Neural progenitor cell (in vitro differentiated cells): Measurements from ENCODE around the gene NRF1. TPM values are rescaled to one million over a fixed set of nuclear protein-coding genes. Genes with fewer than 3 reads are reported as not detected.

Experiments
- DNase-seq: peaks from one replicate; pipeline ENCODE4 v3.0.0-alpha.2; 2016; ENCODE audit warnings: low spot score
- H2AFZ ChIP-seq: fragments of 200-600 bp; sonication (generic); replicated peaks from 2 replicates; pipeline ENCODE4 v1.6.1; 2016; ENCODE audit warnings: antibody characterized with exemption
- H3F3A ChIP-seq: fragments of 200-600 bp; sonication (generic); 2 replicates; pipeline ENCODE4 v1.6.1; 2016; ENCODE audit warnings: antibody characterized with exemption, low read depth
- H3K27ac ChIP-seq: fragments of 200-600 bp; sonication (generic); 2 replicates; pipeline ENCODE4 v1.5.1; 2016; ENCODE audit warnings: mild to moderate bottlenecking
- H3K27me3 ChIP-seq: fragments of 200-600 bp; sonication (generic); 2 replicates; pipeline ENCODE4 v1.6.1; 2016; ENCODE audit warnings: mild to moderate bottlenecking, moderate library complexity
- H3K36me3 ChIP-seq: fragments of 200-600 bp; sonication (generic); 2 replicates; pipeline ENCODE4 v1.5.1; 2016
- H3K4me1 ChIP-seq: fragments of 200-600 bp; sonication (generic); 2 replicates; pipeline ENCODE4 v1.6.1; 2016; ENCODE audit warnings: mixed run types
- H3K4me2 ChIP-seq: fragments of 200-600 bp; sonication (generic); 2 replicates; pipeline ENCODE4 v1.6.1; 2016
- H3K4me3 ChIP-seq: fragments of 200-600 bp; sonication (generic); 2 replicates; pipeline ENCODE4 v1.5.1; 2016
- H3K79me2 ChIP-seq: fragments of 200-600 bp; sonication (generic); 2 replicates; pipeline ENCODE4 v1.6.1; 2016; ENCODE audit warnings: low read depth
- H3K9ac ChIP-seq: fragments of 200-600 bp; sonication (generic); 2 replicates; pipeline ENCODE4 v1.6.1; 2016
- H3K9me3 ChIP-seq: fragments of 200-600 bp; sonication (generic); 2 replicates; pipeline ENCODE4 v1.5.1; 2016; ENCODE audit warnings: low read depth
- H4K20me1 ChIP-seq: fragments of 200-600 bp; sonication (generic); 2 replicates; pipeline ENCODE4 v1.6.1; 2016; ENCODE audit warnings: low read depth
- H3K27ac Mint-ChIP-seq: 3 replicates; pipeline ENCODE4 v1.8.0; 2021; ENCODE audit warnings: mixed read lengths
- H3K27me3 Mint-ChIP-seq: 2 replicates; pipeline ENCODE4 v1.8.0; 2022; ENCODE audit warnings: low read depth, mild to moderate bottlenecking, inconsistent platforms, moderate library complexity, mixed read lengths; ENCODE audit not compliant: insufficient read depth
- H3K36me3 Mint-ChIP-seq: 3 replicates; pipeline ENCODE4 v1.8.0; 2021; ENCODE audit warnings: mixed read lengths
- H3K4me1 Mint-ChIP-seq: 3 replicates; pipeline ENCODE4 v1.8.0; 2021; ENCODE audit warnings: mixed read lengths
- H3K4me3 Mint-ChIP-seq: 3 replicates; pipeline ENCODE4 v1.8.0; 2021; ENCODE audit warnings: mild to moderate bottlenecking, moderate library complexity, mixed read lengths
- H3K9me3 Mint-ChIP-seq: 3 replicates; pipeline ENCODE4 v1.8.0; 2020; ENCODE audit warnings: mixed read lengths
- CTCF ChIP-seq: fragments of 200-600 bp; sonication (generic); IDR thresholded peaks from 2 replicates; pipeline ENCODE4 v1.5.1; 2017; ENCODE audit warnings: antibody characterized with exemption, mild to moderate bottlenecking
- EZH2 ChIP-seq: fragments of 200-600 bp; sonication (generic); IDR thresholded peaks from 2 replicates; pipeline ENCODE4 v1.6.1; 2017; ENCODE audit warnings: antibody characterized with exemption, mild to moderate bottlenecking, moderate library complexity
- EZH2phosphoT487 ChIP-seq: fragments of 200-600 bp; sonication (generic); IDR thresholded peaks from 2 replicates; pipeline ENCODE4 v1.6.1; 2017; ENCODE audit warnings: antibody characterized with exemption
- total RNA-seq: library from RNA; depleted of rRNA; stranded (reverse); fragments of >200 nt; gene quantifications from 2 replicates; pipeline ENCODE4 v1.2.3, GENCODE V29; 2015; ENCODE audit warnings: low replicate concordance

NRF1 gene
- total RNA-seq, 1 donor from 2014 or later, result 22.9 TPM

- H3K27ac Mint-ChIP-seq, result no peak overlapping the region
- H2AFZ ChIP-seq, result no peak overlapping the region
- no peaks in the 10 kb centered on the region for H3K4me1 ChIP-seq
- H3K4me1 Mint-ChIP-seq, result no peaks in the 10 kb centered on the region
- H4K20me1 ChIP-seq, result peaks cover 3% of the 10 kb centered on the region
- H3K36me3 Mint-ChIP-seq, result peaks cover 42% of the 10 kb centered on the region
- no peak overlapping the region for H3K27ac ChIP-seq
- H3K27me3 Mint-ChIP-seq, result no peaks in the 10 kb centered on the region
- H3K4me2 ChIP-seq, result no peak overlapping the region
- H3K9me3 ChIP-seq, result no peaks in the 10 kb centered on the region
- H3K79me2 ChIP-seq, result no peaks in the 10 kb centered on the region
- H3K9ac ChIP-seq, result no peak overlapping the region
- H3K4me3 ChIP-seq, result no peak overlapping the region
- no peaks in the 10 kb centered on the region for H3K27me3 ChIP-seq
- no peaks in the 10 kb centered on the region for H3K9me3 Mint-ChIP-seq
- no peak for TF ChIP-seq CTCF
- no peak for TF ChIP-seq EZH2
- TF ChIP-seq EZH2phosphoT487, result no peak
- H3K36me3 ChIP-seq, result peaks cover 7% of the 10 kb centered on the region
- no peaks in the 10 kb centered on the region for H3F3A ChIP-seq
- no peak overlapping the region for H3K4me3 Mint-ChIP-seq
- no peak for DNase-seq
Measured at GRCh38 chr7:129713544-129713943, 102.0 kb downstream of the NRF1 start.

GRCh38 chr7:129714514-129715063, 103.1 kb downstream of the NRF1 start:
- H3K79me2 ChIP-seq, result no peaks in the 10 kb centered on the region

GRCh38 chr7:129719980-129720732, 108.6 kb downstream of the NRF1 start:
- no peak for DNase-seq
- Histone ChIP-seq H2AFZ (no peak overlapping the region), H3K9me3 (no peaks in the 10 kb centered on the region), H3K27me3 (no peaks in the 10 kb centered on the region), H3K9ac (no peak overlapping the region), H3K4me1 (no peaks in the 10 kb centered on the region), H3F3A (no peaks in the 10 kb centered on the region), H3K4me3 (no peak overlapping the region), H4K20me1 (no peaks in the 10 kb centered on the region), H3K79me2 (no peaks in the 10 kb centered on the region), H3K36me3 (peaks cover 24% of the 10 kb centered on the region), H3K4me2 (no peak overlapping the region), H3K27ac (no peak overlapping the region)
- Mint-ChIP-seq H3K4me3 (no peak overlapping the region), H3K9me3 (no peaks in the 10 kb centered on the region), H3K36me3 (peaks cover 39% of the 10 kb centered on the region), H3K4me1 (no peaks in the 10 kb centered on the region), H3K27me3 (no peaks in the 10 kb centered on the region), H3K27ac (no peak overlapping the region)
- TF ChIP-seq EZH2phosphoT487, result no peak
- no peak for TF ChIP-seq EZH2
- TF ChIP-seq CTCF, result no peak

More at GRCh38 chr7:129714514-129715063, 103.1 kb downstream of the NRF1 start:
- Histone ChIP-seq H4K20me1 (peaks cover 3% of the 10 kb centered on the region), H3K27me3 (no peaks in the 10 kb centered on the region), H3K9ac (no peak overlapping the region), H2AFZ (no peak overlapping the region), H3K36me3 (peaks cover 7% of the 10 kb centered on the region), H3K9me3 (no peaks in the 10 kb centered on the region), H3K27ac (no peak overlapping the region), H3K4me1 (no peaks in the 10 kb centered on the region), H3K4me3 (no peak overlapping the region), H3F3A (no peaks in the 10 kb centered on the region), H3K4me2 (no peak overlapping the region)
- no peaks in the 10 kb centered on the region for H3K9me3 Mint-ChIP-seq
- no peaks in the 10 kb centered on the region for H3K27me3 Mint-ChIP-seq
- DNase-seq, result no peak
- H3K4me1 Mint-ChIP-seq, result no peaks in the 10 kb centered on the region
- no peak for TF ChIP-seq EZH2phosphoT487
- TF ChIP-seq CTCF, result no peak
- TF ChIP-seq EZH2, result no peak
- H3K36me3 Mint-ChIP-seq, result peaks cover 42% of the 10 kb centered on the region
- no peak overlapping the region for H3K4me3 Mint-ChIP-seq
- no peak overlapping the region for H3K27ac Mint-ChIP-seq
